ENCODE data around the gene GPS1.
"Not testable (repeated sequence)": the region's sequence is repeated elsewhere in the genome, so short reads cannot be mapped to it uniquely, and the experiment has no call there.

Gene GPS1

GRCh38 chr17:82031303-82031884 is 20.3 kb upstream of the GPS1 start, which contains the start of gene RAC3:
RAC3 (plus strand) TSS chr17:82031678; CDS start chr17:82031762, 84 bp downstream.
- H3K9me3 ChIP-seq (ENCODE audit: low read length) = no peaks in the 10 kb centered on the region
- no peaks in the 10 kb centered on the region for H3K36me3 ChIP-seq (ENCODE audit: insufficient read depth, low read length)
- H3K27me3 ChIP-seq (ENCODE audit: control insufficient read depth in 1 of 2, insufficient read depth in 2 of 2, low read length in 2 of 2) = peaks cover 13 to 25% of the 10 kb centered on the region in 2 donors
- no peak within 1 kb of the TSS for H3K9ac ChIP-seq (ENCODE audit: low read length)
- H3K4me1 ChIP-seq (ENCODE audit: insufficient read depth, low read length) = peaks cover 13% of the 10 kb centered on the region
- no peak within 1 kb of the TSS for H3K27ac ChIP-seq (ENCODE audit: low read depth, low read length)
- H3K4me3 ChIP-seq (ENCODE audit: low read depth in 1 of 2, low read length in 2 of 2) = peak within 1 kb of the TSS; percentile 27 to 32

GRCh38 chr17:82031885-82032627 is 19.6 kb upstream of the GPS1 start:
- no peak overlapping the region for H3K4me3 ChIP-seq (ENCODE audit: low read depth in 1 of 2, low read length in 2 of 2)
- H3K27ac ChIP-seq (ENCODE audit: low read depth, low read length) = no peak overlapping the region
- H3K4me1 ChIP-seq (ENCODE audit: insufficient read depth, low read length) = peaks cover 18% of the 10 kb centered on the region
- H3K27me3 ChIP-seq (ENCODE audit: control insufficient read depth in 1 of 2, insufficient read depth in 2 of 2, low read length in 2 of 2) = peaks cover 13 to 25% of the 10 kb centered on the region in 2 donors
- H3K9me3 ChIP-seq (ENCODE audit: low read length) = no peaks in the 10 kb centered on the region
- no peaks in the 10 kb centered on the region for H3K36me3 ChIP-seq (ENCODE audit: insufficient read depth, low read length)
- no peak overlapping the region for H3K9ac ChIP-seq (ENCODE audit: low read length)

- Histone ChIP-seq H3K9me3 (ENCODE audit: low read length) (no peaks in the 10 kb centered on the region), H3K4me3 (ENCODE audit: low read depth in 1 of 2, low read length in 2 of 2) (no peak overlapping the region), H3K27ac (ENCODE audit: low read depth, low read length) (no peak overlapping the region), H3K36me3 (ENCODE audit: insufficient read depth, low read length) (no peaks in the 10 kb centered on the region), H3K4me1 (ENCODE audit: insufficient read depth, low read length) (peaks cover 22% of the 10 kb centered on the region), H3K9ac (ENCODE audit: low read length) (no peak overlapping the region), H3K27me3 (ENCODE audit: control insufficient read depth in 1 of 2, insufficient read depth in 2 of 2, low read length in 2 of 2) (peaks cover 13 to 25% of the 10 kb centered on the region in 2 donors)
Measured at GRCh38 chr17:82033359-82034085, 18.2 kb upstream of the GPS1 start.

- H3K9ac ChIP-seq (ENCODE audit: low read length) = no peak overlapping the region
- no peak overlapping the region for H3K27ac ChIP-seq (ENCODE audit: low read depth, low read length)
- H3K9me3 ChIP-seq (ENCODE audit: low read length) = no peaks in the 10 kb centered on the region
- no peaks in the 10 kb centered on the region for H3K36me3 ChIP-seq (ENCODE audit: insufficient read depth, low read length)
- H3K4me1 ChIP-seq (ENCODE audit: insufficient read depth, low read length) = peaks cover 22% of the 10 kb centered on the region
- peaks cover 13 to 25% of the 10 kb centered on the region in 2 donors for H3K27me3 ChIP-seq (ENCODE audit: control insufficient read depth in 1 of 2, insufficient read depth in 2 of 2, low read length in 2 of 2)
- H3K4me3 ChIP-seq (ENCODE audit: low read depth in 1 of 2, low read length in 2 of 2) = no peak overlapping the region
Measured at GRCh38 chr17:82034371-82035011, 17.2 kb upstream of the GPS1 start.

GRCh38 chr17:82035488-82035887 is 16.2 kb upstream of the GPS1 start:
- H3K4me3 ChIP-seq (ENCODE audit: low read depth in 1 of 2, low read length in 2 of 2) = no peak overlapping the region
- H3K9me3 ChIP-seq (ENCODE audit: low read length) = no peaks in the 10 kb centered on the region
- H3K27me3 ChIP-seq (ENCODE audit: control insufficient read depth in 1 of 2, insufficient read depth in 2 of 2, low read length in 2 of 2) = peaks cover 13 to 25% of the 10 kb centered on the region in 2 donors
- H3K4me1 ChIP-seq (ENCODE audit: insufficient read depth, low read length) = peaks cover 17% of the 10 kb centered on the region
- no peaks in the 10 kb centered on the region for H3K36me3 ChIP-seq (ENCODE audit: insufficient read depth, low read length)
- no peak overlapping the region for H3K27ac ChIP-seq (ENCODE audit: low read depth, low read length)
- H3K9ac ChIP-seq (ENCODE audit: low read length) = no peak overlapping the region

- Histone ChIP-seq H3K9ac (ENCODE audit: low read length) (peak overlapping the region; percentile 60), H3K4me3 (ENCODE audit: low read depth in 1 of 2, low read length in 2 of 2) (peak overlapping the region in 1 of 2 donors; percentile 73), H3K9me3 (ENCODE audit: low read length) (no peaks in the 10 kb centered on the region), H3K27ac (ENCODE audit: low read depth, low read length) (no peak overlapping the region), H3K36me3 (ENCODE audit: insufficient read depth, low read length) (no peaks in the 10 kb centered on the region), H3K4me1 (ENCODE audit: insufficient read depth, low read length) (peaks cover 17% of the 10 kb centered on the region), H3K27me3 (ENCODE audit: control insufficient read depth in 1 of 2, insufficient read depth in 2 of 2, low read length in 2 of 2) (peaks cover 13 to 20% of the 10 kb centered on the region in 2 donors)
Measured at GRCh38 chr17:82035956-82036633, 15.6 kb upstream of the GPS1 start.

GRCh38 chr17:82036634-82037091 is 15.0 kb upstream of the GPS1 start:
- H3K27me3 ChIP-seq (ENCODE audit: control insufficient read depth in 1 of 2, insufficient read depth in 2 of 2, low read length in 2 of 2) = peaks cover 13 to 19% of the 10 kb centered on the region in 2 donors
- H3K9ac ChIP-seq (ENCODE audit: low read length) = peak overlapping the region; percentile 60
- H3K4me3 ChIP-seq (ENCODE audit: low read depth in 1 of 2, low read length in 2 of 2) = peak overlapping the region; percentile 69 to 73
- peaks cover 17% of the 10 kb centered on the region for H3K4me1 ChIP-seq (ENCODE audit: insufficient read depth, low read length)
- H3K9me3 ChIP-seq (ENCODE audit: low read length) = no peaks in the 10 kb centered on the region
- no peaks in the 10 kb centered on the region for H3K36me3 ChIP-seq (ENCODE audit: insufficient read depth, low read length)
- peak overlapping the region; percentile 78 for H3K27ac ChIP-seq (ENCODE audit: low read depth, low read length)

- Histone ChIP-seq H3K27me3 (ENCODE audit: control insufficient read depth in 1 of 2, insufficient read depth in 2 of 2, low read length in 2 of 2) (peaks cover 10 to 14% of the 10 kb centered on the region in 2 donors), H3K9ac (ENCODE audit: low read length) (peak within 1 kb of the TSS; percentile 60), H3K36me3 (ENCODE audit: insufficient read depth, low read length) (no peaks in the 10 kb centered on the region), H3K27ac (ENCODE audit: low read depth, low read length) (peak within 1 kb of the TSS; percentile 78), H3K4me1 (ENCODE audit: insufficient read depth, low read length) (peaks cover 17% of the 10 kb centered on the region), H3K9me3 (ENCODE audit: low read length) (no peaks in the 10 kb centered on the region), H3K4me3 (ENCODE audit: low read depth in 1 of 2, low read length in 2 of 2) (peak within 1 kb of the TSS; percentile 69 to 73)
Measured at GRCh38 chr17:82037092-82037888, 14.4 kb upstream of the GPS1 start, which contains the start of gene DCXR. DCXR (minus strand) TSS chr17:82037697; CDS start chr17:82037682, 15 bp downstream.

- Histone ChIP-seq H3K36me3 (ENCODE audit: insufficient read depth, low read length) (no peaks in the 10 kb centered on the region), H3K27ac (ENCODE audit: low read depth, low read length) (peak overlapping the region; percentile 56), H3K4me1 (ENCODE audit: insufficient read depth, low read length) (peaks cover 17% of the 10 kb centered on the region), H3K4me3 (ENCODE audit: low read depth in 1 of 2, low read length in 2 of 2) (peak overlapping the region in 1 of 2 donors; percentile 73), H3K9me3 (ENCODE audit: low read length) (no peaks in the 10 kb centered on the region), H3K9ac (ENCODE audit: low read length) (no peak overlapping the region), H3K27me3 (ENCODE audit: control insufficient read depth in 1 of 2, insufficient read depth in 2 of 2, low read length in 2 of 2) (peaks cover 4 to 8% of the 10 kb centered on the region in 2 donors)
Measured at GRCh38 chr17:82037889-82038195, 13.9 kb upstream of the GPS1 start.

- H3K27me3 ChIP-seq (ENCODE audit: control insufficient read depth in 1 of 2, insufficient read depth in 2 of 2, low read length in 2 of 2); H3K4me3 ChIP-seq (ENCODE audit: low read depth in 1 of 2, low read length in 2 of 2); H3K36me3 ChIP-seq (ENCODE audit: insufficient read depth, low read length); H3K9me3 ChIP-seq (ENCODE audit: low read length); H3K9ac ChIP-seq (ENCODE audit: low read length); H3K27ac ChIP-seq (ENCODE audit: low read depth, low read length): not testable (repeated sequence)
- peaks cover 17% of the 10 kb centered on the region for H3K4me1 ChIP-seq (ENCODE audit: insufficient read depth, low read length)
Measured at GRCh38 chr17:82038796-82039409, 12.8 kb upstream of the GPS1 start.
